WERI-Rb-1 (cell line): Measurements from ENCODE around the gene CCDC85C.

Experiments
- DNase-seq: peaks from one replicate; pipeline ENCODE4 v3.0.0-alpha.2; 2020
- H3K27ac ChIP-seq: fragments of 250-450 bp; sonication (Bioruptor Pico); 2 replicates; pipeline ENCODE4 v1.5.1; 2020; ENCODE audit warnings: mild to moderate bottlenecking, moderate library complexity
- H3K27me3 ChIP-seq: fragments of 250-450 bp; sonication (Bioruptor Pico); 2 replicates; pipeline ENCODE4 v1.5.1; 2021; ENCODE audit warnings: mild to moderate bottlenecking, low read depth, moderate library complexity; ENCODE audit not compliant: insufficient read depth, severe bottlenecking
- H3K36me3 ChIP-seq: fragments of 250-450 bp; sonication (Bioruptor Pico); 2 replicates; pipeline ENCODE4 v1.5.1; 2020; ENCODE audit warnings: mild to moderate bottlenecking, moderate library complexity
- H3K4me3 ChIP-seq: 2 replicates; pipeline ENCODE4 v1.5.1; 2011; ENCODE audit warnings: low read depth, mild to moderate bottlenecking, control low read depth, low read length
- H3K9me3 ChIP-seq: fragments of 250-450 bp; sonication (Bioruptor Pico); 2 replicates; pipeline ENCODE4 v1.5.1; 2021; ENCODE audit warnings: mild to moderate bottlenecking, moderate library complexity; ENCODE audit not compliant: severe bottlenecking
- CTCF ChIP-seq: IDR thresholded peaks from 2 replicates; pipeline ENCODE4 v1.5.1; 2011; ENCODE audit warnings: low read depth, mild to moderate bottlenecking, control low read depth, inconsistent platforms, low read length

The CCDC85C gene

GRCh38 chr14:99603471-99604277 is at the start of gene CCDC85C:
Gene CCDC85C, minus strand, starts transcription at chr14:99604207. Its CDS starts 248 bp downstream, at chr14:99603959.
- H3K36me3 ChIP-seq = peaks cover 40% of the 10 kb centered on the region
- H3K4me3 ChIP-seq = peak within 1 kb of the TSS; percentile 93
- DNase-seq = peak; percentile 29
- H3K27me3 ChIP-seq = no peaks in the 10 kb centered on the region
- H3K27ac ChIP-seq = peak within 1 kb of the TSS; percentile 99
- no peaks in the 10 kb centered on the region for H3K9me3 ChIP-seq
- no peak for TF ChIP-seq CTCF

GRCh38 chr14:99651953-99652746 is 48.1 kb upstream of the CCDC85C start:
- Histone ChIP-seq H3K9me3 (no peaks in the 10 kb centered on the region), H3K4me3 (no peak overlapping the region), H3K36me3 (no peaks in the 10 kb centered on the region), H3K27ac (no peak overlapping the region), H3K27me3 (no peaks in the 10 kb centered on the region)
- no peak for TF ChIP-seq CTCF
- no peak for DNase-seq

GRCh38 chr14:99650189-99650588 is 46.2 kb upstream of the CCDC85C start:
- Histone ChIP-seq H3K27me3 (no peaks in the 10 kb centered on the region), H3K36me3 (no peaks in the 10 kb centered on the region)
- no peak for TF ChIP-seq CTCF

GRCh38 chr14:99649643-99650042 is 45.6 kb upstream of the CCDC85C start:
- no peaks in the 10 kb centered on the region for H3K27me3 ChIP-seq
- no peak overlapping the region for H3K4me3 ChIP-seq
- H3K9me3 ChIP-seq = no peaks in the 10 kb centered on the region
- no peaks in the 10 kb centered on the region for H3K36me3 ChIP-seq
- no peak for DNase-seq
- no peak overlapping the region for H3K27ac ChIP-seq
- TF ChIP-seq CTCF = no peak

More at GRCh38 chr14:99650189-99650588, 46.2 kb upstream of the CCDC85C start:
- Histone ChIP-seq H3K27ac (no peak overlapping the region), H3K9me3 (no peaks in the 10 kb centered on the region), H3K4me3 (no peak overlapping the region)
- no peak for DNase-seq

GRCh38 chr14:99649219-99649618 is 45.2 kb upstream of the CCDC85C start:
- Histone ChIP-seq H3K9me3 (no peaks in the 10 kb centered on the region), H3K36me3 (no peaks in the 10 kb centered on the region), H3K4me3 (no peak overlapping the region), H3K27ac (no peak overlapping the region), H3K27me3 (no peaks in the 10 kb centered on the region)
- no peak for DNase-seq
- TF ChIP-seq CTCF = no peak
